GM23248 (cell line): ENCODE results near the gene MAN1C1. TPM values are rescaled to one million over a fixed set of nuclear protein-coding genes. Genes with fewer than 3 reads are reported as not detected.

Source experiments
- DNase-seq: peaks from one replicate; pipeline ENCODE4 v3.0.0-alpha.2; 2015
- H2AFZ ChIP-seq: fragments of 200-600 bp; sonication (generic); 2 replicates; pipeline ENCODE4 v1.6.1; 2016; ENCODE audit warnings: antibody characterized with exemption
- H3F3A ChIP-seq: fragments of 200-600 bp; sonication (generic); 2 replicates; pipeline ENCODE4 v1.6.1; 2016; ENCODE audit warnings: mild to moderate bottlenecking, antibody characterized with exemption, mixed run types; ENCODE audit not compliant: insufficient read depth
- H3K27ac ChIP-seq: fragments of 200-600 bp; sonication (generic); 2 replicates; pipeline ENCODE4 v1.5.1; 2016; ENCODE audit warnings: mild to moderate bottlenecking
- H3K27me3 ChIP-seq: fragments of 200-600 bp; sonication (generic); replicated peaks from 2 replicates; pipeline ENCODE4 v1.6.1; 2016; ENCODE audit warnings: mild to moderate bottlenecking; ENCODE audit not compliant: insufficient read depth
- H3K36me3 ChIP-seq: fragments of 200-600 bp; sonication (generic); 2 replicates; pipeline ENCODE4 v1.6.1; 2016; ENCODE audit warnings: low read depth, mild to moderate bottlenecking
- H3K4me1 ChIP-seq: fragments of 200-600 bp; sonication (generic); 2 replicates; pipeline ENCODE4 v1.6.1; 2016; ENCODE audit warnings: mild to moderate bottlenecking; ENCODE audit not compliant: insufficient read depth
- H3K4me2 ChIP-seq: fragments of 200-600 bp; sonication (generic); one replicate; pipeline ENCODE4 v1.6.1; 2016; ENCODE audit warnings: mild to moderate bottlenecking; ENCODE audit not compliant: unreplicated experiment
- H3K4me3 ChIP-seq: fragments of 200-600 bp; sonication (generic); 2 replicates; pipeline ENCODE4 v1.5.1; 2016; ENCODE audit warnings: mild to moderate bottlenecking
- H3K79me2 ChIP-seq: fragments of 200-600 bp; sonication (generic); 2 replicates; pipeline ENCODE4 v1.6.1; 2016; ENCODE audit warnings: mild to moderate bottlenecking; ENCODE audit not compliant: insufficient read depth
- H3K9ac ChIP-seq: fragments of 200-600 bp; sonication (generic); 2 replicates; pipeline ENCODE4 v1.6.1; 2016; ENCODE audit warnings: mild to moderate bottlenecking
- H3K9me2 ChIP-seq: fragments of 200-600 bp; sonication (generic); 2 replicates; pipeline ENCODE4 v1.6.1; 2016; ENCODE audit warnings: mixed run types, mild to moderate bottlenecking, moderate library complexity; ENCODE audit not compliant: insufficient read depth
- H3K9me3 ChIP-seq: fragments of 200-600 bp; sonication (generic); one replicate; pipeline ENCODE4 v1.6.1; 2017; ENCODE audit warnings: low read depth
- H4K20me1 ChIP-seq: fragments of 200-600 bp; sonication (generic); 2 replicates; pipeline ENCODE4 v1.6.0; 2016; ENCODE audit not compliant: insufficient read depth
- EZH2 ChIP-seq: fragments of 200-600 bp; sonication (generic); IDR thresholded peaks from 2 replicates; pipeline ENCODE4 v1.6.1; 2018; ENCODE audit warnings: antibody characterized with exemption, mild to moderate bottlenecking; ENCODE audit not compliant: insufficient read depth, poor library complexity, severe bottlenecking
- EZH2phosphoT487 ChIP-seq: fragments of 200-600 bp; sonication (generic); IDR thresholded peaks from 2 replicates; pipeline ENCODE4 v1.6.1; 2018; ENCODE audit warnings: antibody characterized with exemption, moderate library complexity, mild to moderate bottlenecking, low read depth; ENCODE audit not compliant: insufficient read depth
- WGBS, 2 experiments: methylation state at CpG; one replicate each; pipeline ENCODE4 v1.1.6; 2015 to 2017; ENCODE audit warnings: low lambda C conversion rate in 2 of 2, low coverage in 1 of 2; ENCODE audit errors: missing lambda C conversion rate in 2 of 2; 5-methylcytosine and 5-hydroxymethylcytosine counted together
- in situ Hi-C: fragments of 300-500 bp; cut with MboI; formaldehyde crosslinking; loops from 2 replicates; pipeline ENCODE4 v1.15.0; 2020
- polyA plus RNA-seq: library from polyadenylated mRNA; unstranded; fragments of >200 nt; fragmentation: Nextera tagmentation; extraction: Ambion mirVana; gene quantifications from 2 replicates; pipeline ENCODE4 v1.2.1, GENCODE V29; 2016
- total RNA-seq: library from RNA; depleted of rRNA; stranded (reverse); fragments of >200 nt; shearing (Covaris generic); gene quantifications from 2 replicates; pipeline ENCODE4 v1.2.3, GENCODE V29; 2014

The MAN1C1 gene
- total and polyA plus RNA-seq, 2 experiments from 2014 or later: 0.29 to 1.1 TPM

- Histone ChIP-seq H3K27me3 (no peaks in the 10 kb centered on the region), H3K4me3 (no peak overlapping the region), H3K27ac (no peak overlapping the region), H3K9ac (no peak overlapping the region), H3K9me3 (no peaks in the 10 kb centered on the region), H2AFZ (no peak overlapping the region), H3K4me1 (peaks cover 3% of the 10 kb centered on the region; the same call in 1 of the 2 replicates), H3K36me3 (no peaks in the 10 kb centered on the region), H3K79me2 (no peaks in the 10 kb centered on the region), H3K4me2 (no peak overlapping the region), H3K9me2 (no peaks in the 10 kb centered on the region), H4K20me1 (no peaks in the 10 kb centered on the region), H3F3A (no peaks in the 10 kb centered on the region)
- TF ChIP-seq EZH2phosphoT487 (no peak), EZH2 (no peak)
- no peak for DNase-seq
- whole genome bisulfite sequencing, 2 experiments: 78 to 80% methylated on average over 4 of the region's 4 CpGs
- in situ Hi-C loops: no loop called here
Measured at GRCh38 chr1:25723250-25723880, 106.8 kb downstream of the MAN1C1 start.

DNA sequence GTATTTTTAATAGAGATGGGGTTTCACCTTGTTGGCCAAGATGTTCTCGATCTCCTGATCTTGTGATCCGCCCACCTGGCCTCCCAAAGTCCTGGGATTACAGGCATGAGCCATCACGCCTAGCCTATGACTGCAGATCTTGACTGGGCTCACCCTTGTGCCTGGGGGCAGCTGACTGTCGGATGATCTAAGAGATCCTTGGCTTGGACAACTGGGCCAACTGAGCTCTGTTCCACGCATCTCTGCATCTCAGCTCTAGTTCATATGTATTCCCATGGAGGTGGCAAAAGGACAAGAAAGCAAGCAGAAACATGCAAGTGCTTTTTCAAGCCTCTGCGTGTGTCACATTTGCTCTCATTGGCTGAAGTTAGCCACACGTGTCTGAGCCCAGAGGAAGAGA, 107.6 kb downstream of the MAN1C1 start:
- Histone ChIP-seq H3K4me1 (peaks cover 3% of the 10 kb centered on the region; the same call in 1 of the 2 replicates), H3K79me2 (no peaks in the 10 kb centered on the region), H3K36me3 (no peaks in the 10 kb centered on the region), H3K9me2 (no peaks in the 10 kb centered on the region), H3K9ac (no peak overlapping the region), H3K4me3 (no peak overlapping the region), H3F3A (no peaks in the 10 kb centered on the region), H3K27me3 (no peaks in the 10 kb centered on the region), H4K20me1 (no peaks in the 10 kb centered on the region), H3K9me3 (no peaks in the 10 kb centered on the region), H3K4me2 (no peak overlapping the region), H2AFZ (no peak overlapping the region), H3K27ac (no peak overlapping the region)
- in situ Hi-C loops: no loop called here
- DNase-seq: no peak
- WGBS, 2 experiments: 85 to 87% methylated on average over 5 to 7 of the region's 7 CpGs
- TF ChIP-seq EZH2phosphoT487 (no peak), EZH2 (no peak)

DNA sequence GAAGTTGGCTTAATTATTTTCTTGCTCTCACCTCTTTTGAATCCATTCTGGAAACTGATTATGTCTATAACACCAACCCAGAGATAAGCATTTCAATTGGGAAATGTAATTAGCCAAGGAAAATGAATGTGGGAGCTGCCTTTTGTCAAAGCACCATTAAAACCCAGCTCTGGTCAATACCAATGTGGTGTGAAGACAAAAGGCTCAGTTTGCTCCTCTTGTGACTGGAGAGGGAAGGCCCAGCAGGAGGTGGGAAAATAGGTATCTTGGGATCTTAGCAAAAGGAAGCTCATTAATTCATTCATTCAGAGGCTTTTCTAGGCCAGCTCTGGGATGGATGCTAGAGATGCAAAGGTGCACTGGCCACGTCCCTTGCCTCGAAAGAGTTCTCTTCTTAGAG, 108.4 kb downstream of the MAN1C1 start:
- H2AFZ ChIP-seq: no peak overlapping the region
- TF ChIP-seq EZH2phosphoT487 (no peak), EZH2 (no peak)
- in situ Hi-C loops: no loop called here
- H3F3A ChIP-seq: no peaks in the 10 kb centered on the region
- no peaks in the 10 kb centered on the region for H4K20me1 ChIP-seq
- H3K79me2 ChIP-seq: no peaks in the 10 kb centered on the region
- H3K27me3 ChIP-seq: no peaks in the 10 kb centered on the region
- 83 to 88% methylated on average over 2 of the region's 2 CpGs for WGBS, 2 experiments
- peaks cover 3% of the 10 kb centered on the region; the same call in 1 of the 2 replicates for H3K4me1 ChIP-seq
- H3K36me3 ChIP-seq: no peaks in the 10 kb centered on the region
- no peak for DNase-seq
- H3K9me2 ChIP-seq: no peaks in the 10 kb centered on the region
- H3K4me3 ChIP-seq: no peak overlapping the region
- H3K9ac ChIP-seq: no peak overlapping the region
- no peak overlapping the region for H3K4me2 ChIP-seq
- no peaks in the 10 kb centered on the region for H3K9me3 ChIP-seq
- no peak overlapping the region for H3K27ac ChIP-seq

- no peaks in the 10 kb centered on the region for H3K27me3 ChIP-seq
- H3K4me1 ChIP-seq: peaks cover 3% of the 10 kb centered on the region; the same call in 1 of the 2 replicates
- TF ChIP-seq EZH2phosphoT487 (no peak), EZH2 (no peak)
- no peaks in the 10 kb centered on the region for H3K9me3 ChIP-seq
- H3K27ac ChIP-seq: no peak overlapping the region
- no peaks in the 10 kb centered on the region for H3K79me2 ChIP-seq
- DNase-seq: no peak
- WGBS, 2 experiments: 89 to 90% methylated on average over 8 of the region's 8 CpGs
- no peak overlapping the region for H3K4me2 ChIP-seq
- H3K4me3 ChIP-seq: no peak overlapping the region
- H4K20me1 ChIP-seq: no peaks in the 10 kb centered on the region
- no peak overlapping the region for H2AFZ ChIP-seq
- H3F3A ChIP-seq: no peaks in the 10 kb centered on the region
- no peak overlapping the region for H3K9ac ChIP-seq
- no peaks in the 10 kb centered on the region for H3K36me3 ChIP-seq
- in situ Hi-C loops: no loop called here
- H3K9me2 ChIP-seq: no peaks in the 10 kb centered on the region
Measured at GRCh38 chr1:25725482-25725881, 108.9 kb downstream of the MAN1C1 start.
